GM23338 (cell line): Measurements from ENCODE around the gene RAB3GAP1.

Source experiments
- CREB1 ChIP-seq: fragments of 250-450 bp; sonication (Bioruptor Pico); IDR thresholded peaks from 2 replicates; pipeline ENCODE4 v1.5.0; 2020; ENCODE audit warnings: low read depth, mild to moderate bottlenecking, moderate library complexity
- CTCF ChIP-seq, 2 experiments: fragments of 200-600 bp in 1 of 2; sonication (generic) in 1 of 2; conservative IDR thresholded peaks; 2 replicates each; pipeline versions ENCODE4 v1.5.1 to v1.6.1; 2016 to 2017; ENCODE audit warnings: antibody characterized with exemption in 2 of 2, low read depth in 2 of 2, mild to moderate bottlenecking in 2 of 2, moderate library complexity in 1 of 2
- EZH2 ChIP-seq: fragments of 200-600 bp; sonication (generic); IDR thresholded peaks from one replicate; pipeline ENCODE4 v1.8.0; 2017; ENCODE audit warnings: antibody characterized with exemption, mild to moderate bottlenecking, low read depth; ENCODE audit not compliant: unreplicated experiment
- EZH2phosphoT487 ChIP-seq: fragments of 200-600 bp; sonication (generic); IDR thresholded peaks from one replicate; pipeline ENCODE4 v1.8.1; 2018; ENCODE audit warnings: antibody characterized with exemption; ENCODE audit not compliant: unreplicated experiment
- POLR2AphosphoS5 ChIP-seq: IDR thresholded peaks from 2 replicates; pipeline ENCODE4 v1.6.1; 2016; ENCODE audit warnings: antibody characterized with exemption, low read depth
- TF ChIP-seq, protein P1 (sequence below): IDR thresholded peaks from one replicate; pipeline ENCODE4 v1.6.1; 2018; ENCODE audit warnings: antibody characterized with exemption; ENCODE audit not compliant: unreplicated experiment

- no peak for TF ChIP-seq EZH2
- TF ChIP-seq CTCF (conservative IDR thresholded peaks at IDR 0.05; ENCODE audit: low read depth in 2 of 2): peak; percentile 97 to 98
- TF ChIP-seq EZH2phosphoT487: no peak
- TF ChIP-seq POLR2AphosphoS5: no peak
- TF ChIP-seq, protein P1, sequence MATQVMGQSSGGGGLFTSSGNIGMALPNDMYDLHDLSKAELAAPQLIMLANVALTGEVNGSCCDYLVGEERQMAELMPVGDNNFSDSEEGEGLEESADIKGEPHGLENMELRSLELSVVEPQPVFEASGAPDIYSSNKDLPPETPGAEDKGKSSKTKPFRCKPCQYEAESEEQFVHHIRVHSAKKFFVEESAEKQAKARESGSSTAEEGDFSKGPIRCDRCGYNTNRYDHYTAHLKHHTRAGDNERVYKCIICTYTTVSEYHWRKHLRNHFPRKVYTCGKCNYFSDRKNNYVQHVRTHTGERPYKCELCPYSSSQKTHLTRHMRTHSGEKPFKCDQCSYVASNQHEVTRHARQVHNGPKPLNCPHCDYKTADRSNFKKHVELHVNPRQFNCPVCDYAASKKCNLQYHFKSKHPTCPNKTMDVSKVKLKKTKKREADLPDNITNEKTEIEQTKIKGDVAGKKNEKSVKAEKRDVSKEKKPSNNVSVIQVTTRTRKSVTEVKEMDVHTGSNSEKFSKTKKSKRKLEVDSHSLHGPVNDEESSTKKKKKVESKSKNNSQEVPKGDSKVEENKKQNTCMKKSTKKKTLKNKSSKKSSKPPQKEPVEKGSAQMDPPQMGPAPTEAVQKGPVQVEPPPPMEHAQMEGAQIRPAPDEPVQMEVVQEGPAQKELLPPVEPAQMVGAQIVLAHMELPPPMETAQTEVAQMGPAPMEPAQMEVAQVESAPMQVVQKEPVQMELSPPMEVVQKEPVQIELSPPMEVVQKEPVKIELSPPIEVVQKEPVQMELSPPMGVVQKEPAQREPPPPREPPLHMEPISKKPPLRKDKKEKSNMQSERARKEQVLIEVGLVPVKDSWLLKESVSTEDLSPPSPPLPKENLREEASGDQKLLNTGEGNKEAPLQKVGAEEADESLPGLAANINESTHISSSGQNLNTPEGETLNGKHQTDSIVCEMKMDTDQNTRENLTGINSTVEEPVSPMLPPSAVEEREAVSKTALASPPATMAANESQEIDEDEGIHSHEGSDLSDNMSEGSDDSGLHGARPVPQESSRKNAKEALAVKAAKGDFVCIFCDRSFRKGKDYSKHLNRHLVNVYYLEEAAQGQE: no peak
- TF ChIP-seq CREB1 (CRISPR knock-in tag): no peak
Measured at GRCh38 chr2:135004005-135004746, 47.9 kb upstream of the RAB3GAP1 start.
